Measurements from ENCODE around the gene THSD4.

DNA sequence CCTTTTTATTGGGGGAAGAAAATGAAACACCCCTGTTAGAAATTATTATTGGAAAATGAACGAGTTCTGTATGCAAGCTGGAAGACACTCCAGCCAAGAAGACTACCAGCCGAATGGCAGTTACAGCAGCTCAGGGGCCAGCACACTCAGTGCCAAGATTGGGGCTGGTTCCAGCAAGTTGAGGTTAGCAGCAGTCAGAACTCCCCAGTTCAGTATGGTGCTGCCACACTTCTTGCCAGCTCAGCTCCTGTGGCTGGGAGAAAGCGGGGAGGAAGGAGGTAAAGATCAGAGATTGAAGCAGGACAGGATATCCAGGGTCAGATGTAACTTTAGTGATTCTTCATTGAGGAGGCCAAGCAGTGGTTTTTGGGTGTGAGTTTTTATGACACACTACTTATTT, 414.8 kb downstream of the THSD4 start:
- TF ChIP-seq POLR2AphosphoS5 (IDR thresholded peaks at IDR 0.05; ENCODE audit: insufficient read depth in 1 of 2, low read depth in 1 of 2): no peak
- TF ChIP-seq, protein P1, sequence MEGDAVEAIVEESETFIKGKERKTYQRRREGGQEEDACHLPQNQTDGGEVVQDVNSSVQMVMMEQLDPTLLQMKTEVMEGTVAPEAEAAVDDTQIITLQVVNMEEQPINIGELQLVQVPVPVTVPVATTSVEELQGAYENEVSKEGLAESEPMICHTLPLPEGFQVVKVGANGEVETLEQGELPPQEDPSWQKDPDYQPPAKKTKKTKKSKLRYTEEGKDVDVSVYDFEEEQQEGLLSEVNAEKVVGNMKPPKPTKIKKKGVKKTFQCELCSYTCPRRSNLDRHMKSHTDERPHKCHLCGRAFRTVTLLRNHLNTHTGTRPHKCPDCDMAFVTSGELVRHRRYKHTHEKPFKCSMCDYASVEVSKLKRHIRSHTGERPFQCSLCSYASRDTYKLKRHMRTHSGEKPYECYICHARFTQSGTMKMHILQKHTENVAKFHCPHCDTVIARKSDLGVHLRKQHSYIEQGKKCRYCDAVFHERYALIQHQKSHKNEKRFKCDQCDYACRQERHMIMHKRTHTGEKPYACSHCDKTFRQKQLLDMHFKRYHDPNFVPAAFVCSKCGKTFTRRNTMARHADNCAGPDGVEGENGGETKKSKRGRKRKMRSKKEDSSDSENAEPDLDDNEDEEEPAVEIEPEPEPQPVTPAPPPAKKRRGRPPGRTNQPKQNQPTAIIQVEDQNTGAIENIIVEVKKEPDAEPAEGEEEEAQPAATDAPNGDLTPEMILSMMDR (IDR thresholded peaks at IDR 0.05): no peak
- no peak for TF ChIP-seq POLR2A (IDR thresholded peaks at IDR 0.05)
